Endothelial cell of umbilical vein (primary cell): Measurements from ENCODE around the gene TM6SF1.

Experiments used
- CTCF ChIP-seq, 2 donors: IDR thresholded peaks; 1 replicate in 1 of 2; 2 replicates in 1 of 2; pipeline ENCODE4 v1.5.1; 2011; ENCODE audit warnings: low read length in 2 of 2, mild to moderate bottlenecking in 2 of 2, moderate library complexity in 2 of 2, control low read depth in 1 of 2, inconsistent platforms in 1 of 2, low read depth in 1 of 2; ENCODE audit not compliant: insufficient read depth in 1 of 2; ENCODE audit errors: extremely low read depth in 1 of 2
- EZH2 ChIP-seq: IDR thresholded peaks from 2 replicates; pipeline ENCODE4 v1.6.1; 2012; ENCODE audit warnings: borderline replicate concordance, low read depth, mild to moderate bottlenecking, moderate library complexity, low read length, inconsistent platforms; ENCODE audit not compliant: severe bottlenecking
- MYC ChIP-seq: IDR thresholded peaks from one replicate; pipeline ENCODE4 v1.6.1; 2011; ENCODE audit warnings: mild to moderate bottlenecking, low read depth, low read length
- POLR2A ChIP-seq: IDR thresholded peaks from 2 replicates; pipeline ENCODE4 v1.6.1; 2012; ENCODE audit warnings: low read depth, mild to moderate bottlenecking, control low read depth, low read length
- POLR2AphosphoS5 ChIP-seq: IDR thresholded peaks from 2 replicates; pipeline ENCODE4 v1.6.1; 2012; ENCODE audit warnings: low read depth, mild to moderate bottlenecking, control low read depth, low read length, moderate library complexity; ENCODE audit not compliant: insufficient read depth

- no peak for TF ChIP-seq EZH2
- TF ChIP-seq CTCF (IDR thresholded peaks at IDR 0.05; ENCODE audit: extremely low read depth in 1 of 2, insufficient read depth in 1 of 2, low read depth in 1 of 2, low read length in 2 of 2): no peak
- no peak for TF ChIP-seq POLR2A
- no peak for TF ChIP-seq POLR2AphosphoS5
- no peak for TF ChIP-seq MYC
These were observed 5.1 kb upstream of the TM6SF1 start for GRCh38 chr15:83102346-83102745.
